ENCODE measurements around the gene JAK1. TPM values are rescaled to one million over a fixed set of nuclear protein-coding genes. Genes with fewer than 3 reads are reported as not detected.

Gene JAK1
- total RNA-seq, 4 donors from 2014 or later: 59.7 to 92.7 (median 64.1) TPM

DNA sequence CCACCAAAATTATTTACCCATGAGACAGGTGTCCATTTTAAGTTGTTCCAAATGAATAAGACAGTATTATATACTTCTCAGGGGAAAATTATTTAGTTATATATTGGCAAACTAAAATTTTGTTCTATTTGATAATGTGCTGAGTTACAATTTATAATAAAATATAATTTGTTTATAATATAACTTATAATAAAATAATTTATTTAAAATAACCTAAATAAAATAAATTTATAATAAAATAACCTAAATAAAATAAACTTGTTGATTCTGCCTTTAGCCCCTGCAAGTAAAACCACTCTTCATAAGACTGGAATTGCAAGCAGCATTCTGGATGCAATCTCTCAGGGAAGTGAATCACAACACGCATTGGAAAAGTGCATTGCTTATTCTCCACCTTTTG, 151.9 kb downstream of the JAK1 start:
- H3K27me3 ChIP-seq: no peaks in the 10 kb centered on the region
- DNase-seq: no peak
- TF ChIP-seq POLR2A (IDR thresholded peaks at IDR 0.05) (no peak), CTCF (IDR thresholded peaks at IDR 0.05) (no peak)
- H3K36me3 ChIP-seq: peaks cover 0 to 40% (median 0%) of the 10 kb centered on the region in 3 donors
- H3K4me3 ChIP-seq: no peak overlapping the region
- WGBS, 2 donors: 93 to 100% methylated on average over 1 of the region's 1 CpG
- intact Hi-C loops (cut with DNase I): no loop called here
- H3K27ac ChIP-seq: no peak overlapping the region
- H3K9me3 ChIP-seq: no peaks in the 10 kb centered on the region
- no peaks in the 10 kb centered on the region for H3K4me1 ChIP-seq

GRCh38 chr1:64811131-64811530, 155.2 kb downstream of the JAK1 start:
- WGBS, 2 donors: 89 to 95% methylated on average over 6 of the region's 6 CpGs
- intact Hi-C loops (cut with DNase I): no loop called here
- no peak for DNase-seq
- Histone ChIP-seq H3K27me3 (no peaks in the 10 kb centered on the region), H3K36me3 (peaks cover 0 to 44% (median 0%) of the 10 kb centered on the region in 3 donors), H3K4me3 (no peak overlapping the region), H3K27ac (no peak overlapping the region), H3K9me3 (no peaks in the 10 kb centered on the region), H3K4me1 (no peaks in the 10 kb centered on the region)
- TF ChIP-seq CTCF (IDR thresholded peaks at IDR 0.05) (no peak), POLR2A (IDR thresholded peaks at IDR 0.05) (no peak)

- Histone ChIP-seq H3K4me1 (no peaks in the 10 kb centered on the region), H3K27me3 (no peaks in the 10 kb centered on the region), H3K4me3 (no peak overlapping the region), H3K36me3 (peaks cover 0 to 39% (median 0%) of the 10 kb centered on the region in 3 donors), H3K9me3 (no peaks in the 10 kb centered on the region), H3K27ac (no peak overlapping the region)
- DNase-seq: no peak
- no peak for TF ChIP-seq POLR2A (IDR thresholded peaks at IDR 0.05)
- no peak for TF ChIP-seq CTCF (IDR thresholded peaks at IDR 0.05)
- intact Hi-C loops (cut with DNase I): no loop called here
- WGBS, 2 donors: 73 to 89% methylated on average over 1 of the region's 1 CpG
Observed at GRCh38 chr1:64810001-64810400, 156.3 kb downstream of the JAK1 start.

- TF ChIP-seq CTCF (IDR thresholded peaks at IDR 0.05) (no peak), POLR2A (IDR thresholded peaks at IDR 0.05) (no peak)
- H3K36me3 ChIP-seq: peaks cover 0 to 39% (median 0%) of the 10 kb centered on the region in 3 donors
- intact Hi-C loops (cut with DNase I): no loop called here
Observed at GRCh38 chr1:64809309-64809708, 157.0 kb downstream of the JAK1 start.

DNA sequence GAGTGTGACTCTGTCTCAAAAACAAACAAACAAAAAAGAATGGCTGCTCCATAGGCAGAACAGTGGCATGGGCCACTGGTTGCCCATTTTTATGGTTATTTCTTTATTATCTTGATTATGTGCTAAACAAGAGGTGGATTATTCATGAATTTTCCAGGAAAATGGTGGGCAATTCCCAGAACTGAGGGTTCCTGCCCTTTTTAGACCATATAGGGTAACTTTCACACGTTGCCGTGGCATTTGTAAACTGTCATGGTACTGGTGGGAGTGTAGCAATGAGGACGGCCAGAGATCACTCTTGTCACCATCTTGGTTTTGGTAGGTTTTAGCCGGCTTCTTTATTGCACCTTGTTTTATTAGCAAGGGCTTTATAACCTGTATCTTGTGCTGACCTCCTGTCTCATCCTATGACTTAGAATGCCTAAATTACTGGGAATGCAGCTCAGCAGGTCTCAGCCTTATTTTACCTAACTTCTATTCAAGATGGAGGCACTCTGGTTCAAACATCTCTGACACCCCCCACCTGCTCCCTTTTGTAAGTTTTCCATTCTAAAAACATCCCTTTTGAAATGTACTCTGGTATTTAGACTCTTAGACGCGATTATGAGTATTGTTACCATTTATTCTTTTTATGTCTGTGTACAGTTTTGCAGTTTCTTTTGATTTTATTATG, 164.4 kb downstream of the JAK1 start:
- H3K9me3 ChIP-seq: no peaks in the 10 kb centered on the region
- no peaks in the 10 kb centered on the region for H3K27me3 ChIP-seq
- intact Hi-C loops (cut with DNase I): no loop called here
- no peak overlapping the region for H3K27ac ChIP-seq
- H3K36me3 ChIP-seq: peaks cover 0 to 17% (median 0%) of the 10 kb centered on the region in 3 donors
- no peak overlapping the region for H3K4me3 ChIP-seq
- TF ChIP-seq CTCF (IDR thresholded peaks at IDR 0.05) (no peak), POLR2A (IDR thresholded peaks at IDR 0.05) (no peak)
- no peak for DNase-seq
- no peaks in the 10 kb centered on the region for H3K4me1 ChIP-seq
- 88 to 98% methylated on average over 6 of the region's 6 CpGs for WGBS, 2 donors

More at GRCh38 chr1:64809309-64809708, 157.0 kb downstream of the JAK1 start:
- H3K27ac ChIP-seq: no peak overlapping the region
- H3K9me3 ChIP-seq: no peaks in the 10 kb centered on the region
- H3K4me1 ChIP-seq: no peaks in the 10 kb centered on the region
- no peak for DNase-seq
- H3K4me3 ChIP-seq: no peak overlapping the region
- no peaks in the 10 kb centered on the region for H3K27me3 ChIP-seq
